Measurements from ENCODE around the gene NUDCD3. TPM values are rescaled to one million over a fixed set of nuclear protein-coding genes. Genes with fewer than 3 reads are reported as not detected.
"Not testable (repeated sequence)": the region's sequence is repeated elsewhere in the genome, so short reads cannot be mapped to it uniquely, and the experiment has no call there.

NUDCD3 gene
- total RNA-seq, 4 donors from 2014 or later, result 57.0 to 92.3 (median 75.2) TPM

GRCh38 chr7:44508328-44509030, 18.0 kb upstream of the NUDCD3 start:
- Histone ChIP-seq H3K36me3 (no peaks in the 10 kb centered on the region), H3K27ac (no peak overlapping the region), H3K27me3 (peaks cover 5% of the 10 kb centered on the region), H3K4me1 (no peaks in the 10 kb centered on the region), H3K4me3 (no peak overlapping the region), H3K9me3 (no peaks in the 10 kb centered on the region)
- no peak for ATAC-seq
- no peak for TF ChIP-seq POLR2AphosphoS5 (IDR thresholded peaks at IDR 0.05)
- 29 to 50% methylated on average over 1 to 2 of the region's 2 CpGs for WGBS, 2 donors (ENCODE audit: low coverage in 1 of 2)

GRCh38 chr7:44506592-44507288, 16.3 kb upstream of the NUDCD3 start:
- H3K36me3 ChIP-seq, ATAC-seq, H3K27ac ChIP-seq, H3K4me3 ChIP-seq, H3K9me3 ChIP-seq, H3K27me3 ChIP-seq, H3K4me1 ChIP-seq: not testable (repeated sequence)
- 66 to 82% methylated on average over 3 of the region's 3 CpGs for WGBS, 2 donors (ENCODE audit: low coverage in 1 of 2)

DNA sequence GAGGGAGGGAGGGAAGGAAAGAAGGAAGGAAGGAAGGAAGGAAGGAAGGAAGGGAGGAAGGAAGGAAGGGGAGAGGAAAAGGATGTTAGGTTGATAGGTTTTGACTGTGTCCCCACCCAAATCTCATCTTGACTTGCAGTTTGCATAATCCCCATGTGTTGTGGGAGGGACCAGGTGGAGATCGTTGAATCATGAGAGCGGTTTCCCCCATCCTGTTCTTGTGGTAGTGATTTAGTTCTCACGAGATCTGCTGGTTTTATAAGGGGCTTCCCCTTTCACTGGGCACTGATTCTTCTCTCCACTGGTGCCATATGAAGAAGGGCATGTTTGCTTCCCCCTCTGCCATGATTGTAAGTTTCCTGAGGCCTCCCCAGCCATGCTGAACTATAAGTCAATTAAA, 15.1 kb upstream of the NUDCD3 start:
- 61 to 83% methylated on average over 3 of the region's 3 CpGs for WGBS, 2 donors (ENCODE audit: low coverage in 1 of 2)
- Histone ChIP-seq H3K4me3 (no peak overlapping the region), H3K27me3 (peaks cover 5% of the 10 kb centered on the region), H3K4me1 (no peaks in the 10 kb centered on the region), H3K27ac (no peak overlapping the region), H3K9me3 (no peaks in the 10 kb centered on the region), H3K36me3 (no peaks in the 10 kb centered on the region)
- TF ChIP-seq, protein P1, sequence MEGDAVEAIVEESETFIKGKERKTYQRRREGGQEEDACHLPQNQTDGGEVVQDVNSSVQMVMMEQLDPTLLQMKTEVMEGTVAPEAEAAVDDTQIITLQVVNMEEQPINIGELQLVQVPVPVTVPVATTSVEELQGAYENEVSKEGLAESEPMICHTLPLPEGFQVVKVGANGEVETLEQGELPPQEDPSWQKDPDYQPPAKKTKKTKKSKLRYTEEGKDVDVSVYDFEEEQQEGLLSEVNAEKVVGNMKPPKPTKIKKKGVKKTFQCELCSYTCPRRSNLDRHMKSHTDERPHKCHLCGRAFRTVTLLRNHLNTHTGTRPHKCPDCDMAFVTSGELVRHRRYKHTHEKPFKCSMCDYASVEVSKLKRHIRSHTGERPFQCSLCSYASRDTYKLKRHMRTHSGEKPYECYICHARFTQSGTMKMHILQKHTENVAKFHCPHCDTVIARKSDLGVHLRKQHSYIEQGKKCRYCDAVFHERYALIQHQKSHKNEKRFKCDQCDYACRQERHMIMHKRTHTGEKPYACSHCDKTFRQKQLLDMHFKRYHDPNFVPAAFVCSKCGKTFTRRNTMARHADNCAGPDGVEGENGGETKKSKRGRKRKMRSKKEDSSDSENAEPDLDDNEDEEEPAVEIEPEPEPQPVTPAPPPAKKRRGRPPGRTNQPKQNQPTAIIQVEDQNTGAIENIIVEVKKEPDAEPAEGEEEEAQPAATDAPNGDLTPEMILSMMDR (IDR thresholded peaks at IDR 0.05), result no peak
- TF ChIP-seq POLR2A (IDR thresholded peaks at IDR 0.05) (no peak), EP300 (IDR thresholded peaks at IDR 0.05) (no peak), POLR2AphosphoS5 (IDR thresholded peaks at IDR 0.05) (no peak)
- no peak for ATAC-seq

DNA sequence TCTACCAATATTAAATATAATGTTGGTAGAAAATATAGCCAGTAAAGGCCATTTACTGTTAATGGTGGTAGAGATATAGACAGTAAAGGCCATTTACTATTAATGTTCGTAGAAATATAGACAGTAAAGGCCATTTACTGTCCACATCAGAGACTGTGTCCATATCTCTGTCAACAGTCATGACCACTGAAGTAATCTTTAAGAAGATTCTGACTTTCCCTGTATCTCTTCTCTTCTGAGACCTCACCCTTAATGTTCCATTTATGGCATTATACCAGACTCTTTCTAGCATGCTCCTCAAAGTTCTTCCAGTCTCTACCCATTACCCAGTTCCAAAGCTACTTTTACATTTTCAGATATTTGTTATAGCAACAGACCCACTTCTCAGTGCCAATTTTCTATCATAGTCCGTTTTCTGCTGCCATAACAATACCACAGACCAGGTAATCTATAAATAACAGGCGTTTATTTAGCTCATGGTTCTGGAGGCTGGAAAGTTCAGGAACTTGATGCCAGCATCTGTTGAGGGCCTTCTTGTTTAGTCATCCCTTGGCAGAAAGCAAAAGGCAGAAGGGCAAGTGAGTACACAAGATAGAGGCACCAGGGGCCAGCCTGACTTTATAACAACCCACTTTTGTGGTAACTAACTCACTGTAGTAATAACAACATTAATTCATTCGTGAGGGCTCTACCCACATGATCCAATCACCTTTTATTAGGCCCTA, 7.9 kb upstream of the NUDCD3 start:
- TF ChIP-seq POLR2A (IDR thresholded peaks at IDR 0.05), result no peak
- TF ChIP-seq EP300 (IDR thresholded peaks at IDR 0.05), result no peak
- TF ChIP-seq POLR2AphosphoS5 (IDR thresholded peaks at IDR 0.05), result no peak
- TF ChIP-seq, protein P1 (IDR thresholded peaks at IDR 0.05), result no peak

GRCh38 chr7:44497155-44498027, 6.9 kb upstream of the NUDCD3 start:
- TF ChIP-seq POLR2A (IDR thresholded peaks at IDR 0.05) (no peak), EP300 (IDR thresholded peaks at IDR 0.05) (no peak), POLR2AphosphoS5 (IDR thresholded peaks at IDR 0.05) (no peak)
- TF ChIP-seq, protein P1 (IDR thresholded peaks at IDR 0.05), result no peak
- Histone ChIP-seq H3K4me1 (peaks cover 0 to 3% (median 0%) of the 10 kb centered on the region in 3 donors), H3K27ac (no peak overlapping the region), H3K36me3 (no peaks in the 10 kb centered on the region), H3K9me3 (no peaks in the 10 kb centered on the region), H3K27me3 (no peaks in the 10 kb centered on the region), H3K4me3 (no peak overlapping the region)
- ATAC-seq, result no peak
- WGBS, 2 donors (ENCODE audit: low coverage in 1 of 2), result 96 to 100% methylated on average over 1 to 3 of the region's 5 CpGs

More for the DNA sequence above, 7.9 kb upstream of the NUDCD3 start:
- H3K27ac ChIP-seq, result no peak overlapping the region
- H3K36me3 ChIP-seq, result no peaks in the 10 kb centered on the region
- no peaks in the 10 kb centered on the region for H3K27me3 ChIP-seq
- H3K9me3 ChIP-seq, result no peaks in the 10 kb centered on the region
- no peak for ATAC-seq
- H3K4me1 ChIP-seq, result peaks cover 0 to 3% (median 0%) of the 10 kb centered on the region in 3 donors
- 29 to 36% methylated on average over 4 of the region's 4 CpGs for WGBS, 2 donors (ENCODE audit: low coverage in 1 of 2)
- H3K4me3 ChIP-seq, result no peak overlapping the region

Data from gastroesophageal sphincter (tissue), 4 donors.